MM.1S (cell line): Measurements from ENCODE around the gene KCNJ11.

Experiments
- EZH2 ChIP-seq: fragments of 300-600 bp; sonication (generic); optimal IDR thresholded peaks from 2 replicates; pipeline ENCODE3; 2017; ENCODE audit warnings: low read depth, mild to moderate bottlenecking, antibody characterized with exemption, low read length, mixed read lengths
- EZH2phosphoT487 ChIP-seq: fragments of 300-600 bp; sonication (generic); IDR thresholded peaks from 2 replicates; pipeline ENCODE4 v1.6.1; 2018; ENCODE audit warnings: antibody characterized with exemption, low read length
- TF ChIP-seq, protein P1 (sequence below): fragments of 300-600 bp; sonication (generic); IDR thresholded peaks from 2 replicates; pipeline ENCODE4 v1.5.1; 2016; ENCODE audit warnings: antibody characterized with exemption, low read length, mixed read lengths

DNA sequence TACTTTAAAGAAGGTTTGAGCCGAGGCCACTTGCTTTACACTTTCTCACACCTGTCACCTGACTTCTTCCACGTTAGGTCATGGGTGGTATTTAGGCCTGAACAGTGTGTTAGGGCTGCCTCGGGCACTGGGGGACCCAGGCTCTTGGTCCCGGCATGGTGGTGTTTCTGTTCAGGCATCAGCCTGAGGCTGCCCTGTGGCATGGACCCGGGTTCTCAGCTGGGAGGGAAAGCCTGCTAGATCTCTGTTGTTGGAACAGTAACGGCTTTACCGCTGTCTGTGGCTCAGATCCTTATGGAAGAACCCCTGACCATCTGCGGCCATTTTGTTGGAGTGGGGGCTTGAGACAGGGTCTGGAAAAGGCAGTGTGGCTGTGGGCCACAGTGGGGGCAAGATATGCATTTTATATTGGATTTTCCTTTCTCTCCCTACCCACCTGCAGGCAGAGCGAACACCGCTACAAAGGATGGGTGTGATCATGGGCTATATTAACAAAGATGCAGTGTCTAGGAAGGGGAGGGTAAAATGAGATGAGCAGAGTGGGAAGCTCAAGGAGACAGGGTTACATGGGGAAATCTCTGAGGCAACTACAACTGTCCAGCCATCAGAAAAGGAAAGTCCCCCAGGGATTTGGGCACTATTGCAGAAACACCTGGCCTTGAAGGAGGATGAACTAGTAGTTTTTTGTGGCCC is 1.6 kb upstream of the KCNJ11 start:
- TF ChIP-seq, protein P1, sequence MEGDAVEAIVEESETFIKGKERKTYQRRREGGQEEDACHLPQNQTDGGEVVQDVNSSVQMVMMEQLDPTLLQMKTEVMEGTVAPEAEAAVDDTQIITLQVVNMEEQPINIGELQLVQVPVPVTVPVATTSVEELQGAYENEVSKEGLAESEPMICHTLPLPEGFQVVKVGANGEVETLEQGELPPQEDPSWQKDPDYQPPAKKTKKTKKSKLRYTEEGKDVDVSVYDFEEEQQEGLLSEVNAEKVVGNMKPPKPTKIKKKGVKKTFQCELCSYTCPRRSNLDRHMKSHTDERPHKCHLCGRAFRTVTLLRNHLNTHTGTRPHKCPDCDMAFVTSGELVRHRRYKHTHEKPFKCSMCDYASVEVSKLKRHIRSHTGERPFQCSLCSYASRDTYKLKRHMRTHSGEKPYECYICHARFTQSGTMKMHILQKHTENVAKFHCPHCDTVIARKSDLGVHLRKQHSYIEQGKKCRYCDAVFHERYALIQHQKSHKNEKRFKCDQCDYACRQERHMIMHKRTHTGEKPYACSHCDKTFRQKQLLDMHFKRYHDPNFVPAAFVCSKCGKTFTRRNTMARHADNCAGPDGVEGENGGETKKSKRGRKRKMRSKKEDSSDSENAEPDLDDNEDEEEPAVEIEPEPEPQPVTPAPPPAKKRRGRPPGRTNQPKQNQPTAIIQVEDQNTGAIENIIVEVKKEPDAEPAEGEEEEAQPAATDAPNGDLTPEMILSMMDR, result no peak
- no peak for TF ChIP-seq EZH2
- no peak for TF ChIP-seq EZH2phosphoT487
